Measurements from ENCODE around the gene TNFRSF21.
"Not testable (repeated sequence)": the region's sequence is repeated elsewhere in the genome, so short reads cannot be mapped to it uniquely, and the experiment has no call there.

The TNFRSF21 gene, protein sequence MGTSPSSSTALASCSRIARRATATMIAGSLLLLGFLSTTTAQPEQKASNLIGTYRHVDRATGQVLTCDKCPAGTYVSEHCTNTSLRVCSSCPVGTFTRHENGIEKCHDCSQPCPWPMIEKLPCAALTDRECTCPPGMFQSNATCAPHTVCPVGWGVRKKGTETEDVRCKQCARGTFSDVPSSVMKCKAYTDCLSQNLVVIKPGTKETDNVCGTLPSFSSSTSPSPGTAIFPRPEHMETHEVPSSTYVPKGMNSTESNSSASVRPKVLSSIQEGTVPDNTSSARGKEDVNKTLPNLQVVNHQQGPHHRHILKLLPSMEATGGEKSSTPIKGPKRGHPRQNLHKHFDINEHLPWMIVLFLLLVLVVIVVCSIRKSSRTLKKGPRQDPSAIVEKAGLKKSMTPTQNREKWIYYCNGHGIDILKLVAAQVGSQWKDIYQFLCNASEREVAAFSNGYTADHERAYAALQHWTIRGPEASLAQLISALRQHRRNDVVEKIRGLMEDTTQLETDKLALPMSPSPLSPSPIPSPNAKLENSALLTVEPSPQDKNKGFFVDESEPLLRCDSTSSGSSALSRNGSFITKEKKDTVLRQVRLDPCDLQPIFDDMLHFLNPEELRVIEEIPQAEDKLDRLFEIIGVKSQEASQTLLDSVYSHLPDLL

DNA sequence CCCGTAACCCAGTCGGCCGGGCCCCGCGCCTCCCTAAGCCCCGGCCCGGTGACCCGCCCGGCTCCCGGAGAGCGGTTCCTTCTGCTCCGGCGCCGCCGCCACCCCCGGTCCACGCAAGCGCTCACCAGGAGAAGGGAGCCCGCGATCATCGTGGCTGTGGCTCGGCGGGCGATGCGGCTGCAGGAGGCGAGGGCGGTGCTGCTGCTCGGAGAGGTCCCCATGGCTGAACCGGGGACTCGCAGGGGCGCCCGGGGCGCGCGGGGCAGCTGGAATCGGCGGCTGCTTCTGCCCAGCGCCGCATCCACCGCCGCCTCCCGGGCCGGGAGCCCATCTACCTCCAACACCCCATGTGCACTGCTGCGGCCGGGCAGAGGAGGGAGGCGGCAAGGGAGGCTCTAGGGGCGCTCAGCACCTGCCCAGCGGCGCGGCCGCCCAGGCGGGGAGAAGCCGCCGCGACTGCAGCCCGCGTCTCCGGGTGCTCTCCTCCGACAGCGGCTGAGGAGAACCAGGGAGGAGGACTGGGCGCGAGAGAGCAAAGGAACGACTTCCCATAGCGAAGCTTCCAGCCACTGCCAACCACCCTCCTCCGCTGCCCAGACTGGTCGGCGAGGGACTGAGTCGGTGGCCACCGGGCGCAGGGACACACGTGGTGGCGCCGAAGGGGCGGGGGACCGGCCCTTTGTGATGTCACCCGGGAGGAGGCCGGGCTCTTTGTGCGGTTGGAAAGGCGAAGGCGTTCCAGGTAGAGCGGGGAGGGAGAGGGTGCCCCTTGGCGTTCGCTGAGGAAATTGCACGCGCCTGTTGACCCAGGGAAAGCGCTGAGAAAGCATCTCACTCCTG lies at the start of gene TNFRSF21:
Gene TNFRSF21, minus strand, starts transcription at position 615 of the 840 bp plus-strand sequence. Its CDS starts 394 bp downstream, at position 221.
- peak; percentile 32 to 54 for DNase-seq (ENCODE audit: extremely low read depth in 1 of 2, low read depth in 1 of 2)

DNA sequence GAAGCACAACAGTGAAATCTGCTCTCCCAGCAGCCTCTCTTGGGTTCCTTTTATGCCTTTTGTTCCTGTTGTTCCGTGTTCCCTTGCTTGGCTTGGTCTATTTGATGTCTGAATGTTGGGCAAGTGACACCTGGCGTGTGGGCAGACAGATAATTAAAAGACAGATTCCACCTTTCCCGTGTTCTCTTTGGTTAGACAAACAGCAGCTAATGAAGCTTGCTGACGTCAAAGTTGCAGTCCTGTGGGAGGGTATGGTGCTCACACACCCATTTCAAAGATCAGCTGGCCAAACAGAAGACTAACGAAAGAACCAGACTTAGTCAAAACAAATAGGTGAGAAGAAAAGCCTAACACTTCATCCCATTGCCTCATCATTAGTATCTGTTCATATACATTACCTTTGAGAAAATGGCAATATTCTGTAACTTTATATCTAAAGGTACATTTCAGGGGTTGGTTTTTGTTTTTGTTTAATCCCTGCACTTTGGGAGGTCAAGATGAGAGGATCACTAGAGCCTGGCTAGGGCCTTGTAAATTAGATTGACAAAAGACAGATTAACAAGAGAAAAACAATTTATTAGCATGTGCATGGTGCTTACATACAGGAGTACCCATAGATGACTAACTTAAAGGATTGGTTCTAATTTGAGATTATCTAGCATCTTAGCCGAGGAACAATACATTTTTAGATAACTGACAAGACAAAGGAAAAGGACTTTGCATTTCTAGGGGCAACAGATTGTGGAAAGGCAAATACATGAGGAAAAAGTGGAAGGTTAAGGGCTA lies 48.9 kb upstream of the TNFRSF21 start:
- no peak for DNase-seq (ENCODE audit: extremely low read depth in 1 of 2, low read depth in 1 of 2)

DNA sequence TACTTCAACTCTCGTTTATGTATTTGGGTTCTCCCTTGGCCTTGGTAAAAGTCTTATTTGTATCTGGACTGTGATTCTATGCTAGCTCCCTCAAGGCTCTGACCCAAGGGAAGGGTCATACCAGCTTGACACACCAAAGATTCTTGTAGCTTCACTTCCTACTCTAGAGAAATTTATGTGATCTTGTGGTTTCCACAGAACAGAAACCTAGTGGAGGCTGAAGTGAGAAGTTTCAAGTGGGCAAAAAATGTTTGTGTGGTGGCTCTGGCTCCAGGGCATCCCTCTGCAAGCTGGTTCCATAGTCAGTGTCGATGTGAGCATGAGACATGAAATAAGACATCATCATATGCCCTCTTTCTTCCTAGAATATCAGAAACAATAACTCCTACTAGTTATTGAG lies 48.1 kb upstream of the TNFRSF21 start:
- DNase-seq (ENCODE audit: extremely low read depth in 1 of 2, low read depth in 1 of 2), result no peak

DNA sequence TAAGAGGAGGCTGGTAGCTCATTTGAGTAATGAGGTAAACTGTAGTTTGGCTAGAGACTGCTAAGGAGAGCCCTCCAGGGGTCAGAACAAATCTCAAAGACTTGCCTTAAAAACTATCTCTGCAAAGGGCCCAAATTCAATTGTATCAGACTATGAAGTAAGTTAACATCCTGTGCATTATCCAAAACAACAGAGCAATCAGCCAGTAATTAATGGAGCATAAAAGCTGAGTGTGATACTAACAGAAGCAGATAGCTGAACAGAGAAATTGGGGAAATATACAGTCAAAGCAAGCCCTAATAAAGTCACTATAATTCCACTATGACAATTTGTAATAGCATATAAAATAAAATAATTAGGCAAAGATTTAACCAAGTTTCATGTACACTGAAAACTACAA lies 45.8 kb upstream of the TNFRSF21 start:
- DNase-seq (ENCODE audit: extremely low read depth in 1 of 2, low read depth in 1 of 2), result no peak

DNA sequence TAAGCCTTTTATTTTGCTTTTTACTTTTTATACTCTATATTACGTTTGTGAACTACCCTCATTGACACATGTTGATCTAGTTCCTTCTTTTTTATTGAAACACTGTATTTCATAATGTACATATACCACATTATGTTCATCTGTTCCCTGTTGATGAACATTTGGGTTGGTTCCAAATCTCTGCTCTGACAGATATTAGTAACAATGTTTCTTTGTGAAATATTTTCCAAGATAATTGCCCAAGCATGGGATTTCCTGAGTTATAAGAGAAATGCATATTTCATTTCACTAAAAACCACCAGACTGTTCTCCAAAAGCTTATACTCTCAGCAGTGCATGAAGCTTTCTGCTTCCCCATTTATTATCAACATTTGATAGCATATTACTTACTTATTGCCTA lies 44.2 kb upstream of the TNFRSF21 start:
- DNase-seq (ENCODE audit: extremely low read depth in 1 of 2, low read depth in 1 of 2), result no peak

DNA sequence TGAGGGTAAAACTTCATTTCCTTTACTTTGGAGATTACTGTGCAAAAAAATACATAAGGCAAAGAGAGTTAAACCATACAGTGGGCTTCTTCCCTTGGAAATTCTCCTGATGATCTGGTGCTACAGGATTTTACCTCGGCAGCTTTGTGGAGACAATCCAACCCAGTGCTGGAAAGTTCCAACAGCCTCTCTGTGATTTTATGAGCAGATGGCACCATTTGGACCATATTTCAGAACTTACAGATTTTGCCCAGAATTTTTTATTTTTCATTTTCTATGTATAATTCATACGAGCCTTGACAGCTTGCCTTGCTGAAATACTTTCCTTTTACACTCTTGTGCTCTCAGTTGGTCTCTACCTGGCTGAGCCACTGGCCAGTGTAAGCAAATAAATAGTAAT lies 43.3 kb upstream of the TNFRSF21 start:
- DNase-seq (ENCODE audit: extremely low read depth in 1 of 2, low read depth in 1 of 2), result no peak

DNA sequence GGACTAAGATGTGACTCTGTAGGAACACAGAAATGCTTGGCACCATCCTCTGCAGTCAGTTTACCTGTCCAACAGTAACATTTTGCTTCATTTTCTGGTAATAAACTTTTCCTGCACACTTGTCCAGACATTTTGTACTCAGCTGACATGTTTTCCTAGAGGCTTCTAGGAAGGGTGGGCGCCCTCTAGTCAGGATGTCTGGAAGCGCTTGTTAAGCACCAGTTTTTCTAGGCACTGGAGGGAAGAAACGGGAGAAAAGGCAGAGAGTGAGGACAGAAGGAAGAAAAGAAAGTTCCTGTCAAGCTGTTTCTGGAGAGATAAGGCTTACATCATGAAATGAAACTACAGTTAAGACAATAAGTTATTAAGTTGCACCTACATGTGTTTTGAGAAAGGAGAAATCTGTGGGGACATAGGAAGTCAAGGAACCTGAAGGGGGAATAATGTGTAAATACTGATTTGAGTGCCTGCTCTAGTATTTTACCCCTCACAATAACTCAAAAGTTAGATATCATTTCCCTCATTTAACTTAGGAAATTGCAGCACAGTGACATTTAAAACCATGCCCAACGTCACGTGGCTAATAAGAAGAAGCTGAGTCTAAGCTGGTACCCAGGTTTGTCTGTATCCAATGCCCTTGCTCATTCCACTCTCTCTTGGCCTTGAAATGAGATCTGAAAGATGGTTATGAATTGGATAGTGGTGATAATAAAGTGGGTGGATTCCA lies 42.7 kb upstream of the TNFRSF21 start:
- no peak for DNase-seq (ENCODE audit: extremely low read depth in 1 of 2, low read depth in 1 of 2)

DNA sequence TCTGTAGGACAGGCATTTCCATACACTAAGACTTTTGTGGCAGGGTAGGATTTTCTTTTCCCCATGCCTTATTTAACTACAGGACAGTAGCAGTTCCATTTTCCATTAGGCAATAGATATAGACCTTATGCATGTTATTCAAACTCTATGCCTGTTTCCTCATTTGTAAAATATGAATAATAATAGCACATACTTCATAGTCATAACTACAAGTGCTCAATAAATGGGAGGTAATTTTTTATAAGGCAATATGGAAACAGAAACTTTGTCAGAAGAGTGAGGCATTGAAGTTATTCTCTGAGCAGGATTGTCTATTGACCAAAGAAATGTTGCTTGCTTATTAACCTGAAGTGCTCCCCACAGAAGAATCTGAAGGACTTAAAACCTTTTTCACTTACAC lies 41.9 kb upstream of the TNFRSF21 start:
- DNase-seq (ENCODE audit: extremely low read depth in 1 of 2, low read depth in 1 of 2), result no peak

DNA sequence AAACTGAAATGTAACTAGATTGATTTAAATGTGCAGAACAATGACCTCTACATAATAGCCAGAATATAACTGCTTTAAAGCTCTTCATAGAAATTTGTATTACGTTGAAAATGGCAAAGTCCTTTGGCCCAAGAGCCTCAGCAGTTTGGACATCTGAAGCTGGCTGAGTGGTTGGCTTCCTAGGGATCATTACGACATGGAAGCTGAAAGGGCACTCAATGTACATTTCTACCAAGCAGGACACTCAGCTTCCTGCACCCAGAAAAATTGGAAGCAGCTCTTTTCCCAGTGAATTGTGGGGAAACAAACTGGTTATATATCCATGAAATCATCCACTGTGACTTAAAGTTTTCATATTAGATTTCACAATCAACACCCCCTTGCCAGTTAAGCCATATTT lies 40.2 kb upstream of the TNFRSF21 start:
- no peak for DNase-seq (ENCODE audit: extremely low read depth in 1 of 2, low read depth in 1 of 2)

DNA sequence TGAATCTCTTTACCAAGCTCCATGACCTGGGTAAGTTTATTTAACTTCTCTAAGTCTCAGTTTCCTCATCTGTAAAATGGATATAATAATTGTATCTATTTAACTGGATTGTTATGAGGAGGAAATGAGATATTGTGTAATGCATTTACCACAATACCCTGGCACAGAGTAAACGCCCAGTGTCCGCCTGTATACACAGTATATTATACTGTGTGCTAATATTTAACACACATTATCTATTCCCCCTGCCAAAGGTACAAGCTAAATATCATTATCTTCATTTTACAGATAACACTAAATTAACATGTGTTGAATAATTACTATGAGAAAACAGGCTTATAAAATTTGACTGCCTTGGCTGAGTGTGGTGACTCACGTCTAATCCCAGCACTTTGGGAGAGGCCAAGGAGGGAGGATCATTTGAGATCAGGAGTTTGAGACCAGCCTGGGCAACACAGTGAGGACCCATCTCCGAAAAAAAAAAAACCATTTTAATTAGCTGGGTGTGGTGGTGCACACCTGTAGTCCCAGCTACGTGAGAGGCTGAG lies 38.7 kb upstream of the TNFRSF21 start:
- no peak for DNase-seq (ENCODE audit: extremely low read depth in 1 of 2, low read depth in 1 of 2)

DNA sequence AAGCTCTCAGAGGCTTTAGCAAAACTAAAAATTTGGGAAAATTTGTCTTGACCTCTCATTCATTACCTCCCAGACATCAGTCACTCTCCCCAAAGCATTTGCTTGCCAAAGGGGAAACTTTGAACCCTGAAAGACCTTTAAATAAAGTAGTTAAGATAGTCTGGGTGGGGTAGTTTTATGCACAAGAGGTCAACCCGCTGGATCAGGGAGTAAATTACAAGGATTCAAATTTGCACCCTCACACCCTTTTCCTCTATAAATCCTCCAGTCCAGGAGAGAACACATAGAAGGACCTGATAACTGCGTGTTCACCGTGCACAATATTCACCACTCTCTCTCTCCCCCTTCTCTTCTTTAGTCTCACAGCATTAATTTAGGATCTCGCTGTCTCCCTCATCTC lies 36.1 kb upstream of the TNFRSF21 start:
- no peak for DNase-seq (ENCODE audit: extremely low read depth in 1 of 2, low read depth in 1 of 2)

DNA sequence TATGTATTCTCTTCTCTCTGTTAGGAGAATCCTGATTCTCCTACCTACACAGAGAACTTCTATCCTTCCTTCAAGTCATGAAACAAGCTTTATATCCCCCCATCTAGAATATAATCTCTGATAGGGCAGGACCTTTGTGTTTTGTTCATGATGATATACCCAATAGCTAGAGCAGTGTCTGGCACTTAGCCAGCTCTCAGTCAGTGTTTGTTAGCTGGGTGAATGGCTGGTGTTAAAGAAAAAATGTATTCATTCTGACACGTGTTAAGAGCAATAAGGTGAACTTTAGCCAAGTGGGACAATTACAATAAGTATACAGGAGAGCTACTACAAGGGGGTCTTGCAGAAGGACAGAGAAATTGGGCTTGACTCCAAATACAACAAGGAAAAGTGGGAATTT lies 34.3 kb upstream of the TNFRSF21 start:
- DNase-seq (ENCODE audit: extremely low read depth in 1 of 2, low read depth in 1 of 2), result no peak

DNA sequence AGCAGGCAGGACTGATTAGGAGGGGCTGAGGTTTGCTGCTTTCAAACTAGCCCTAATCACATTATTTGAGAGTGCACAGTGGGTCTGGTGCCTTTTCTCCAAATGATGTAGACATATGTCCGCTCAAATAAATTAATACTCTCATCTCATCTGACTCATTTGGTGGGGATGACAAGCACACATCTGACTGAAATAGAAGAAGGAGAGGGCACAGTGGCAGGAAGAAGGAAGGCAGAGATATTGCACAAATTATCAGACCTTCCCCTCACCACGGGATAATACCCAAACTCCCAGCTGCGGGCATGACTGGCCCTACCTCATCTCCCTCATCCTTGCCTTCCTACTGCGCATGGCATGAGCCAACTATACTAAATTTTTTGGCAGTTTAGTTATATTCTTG lies 33.9 kb upstream of the TNFRSF21 start:
- DNase-seq (ENCODE audit: extremely low read depth in 1 of 2, low read depth in 1 of 2), result no peak

DNA sequence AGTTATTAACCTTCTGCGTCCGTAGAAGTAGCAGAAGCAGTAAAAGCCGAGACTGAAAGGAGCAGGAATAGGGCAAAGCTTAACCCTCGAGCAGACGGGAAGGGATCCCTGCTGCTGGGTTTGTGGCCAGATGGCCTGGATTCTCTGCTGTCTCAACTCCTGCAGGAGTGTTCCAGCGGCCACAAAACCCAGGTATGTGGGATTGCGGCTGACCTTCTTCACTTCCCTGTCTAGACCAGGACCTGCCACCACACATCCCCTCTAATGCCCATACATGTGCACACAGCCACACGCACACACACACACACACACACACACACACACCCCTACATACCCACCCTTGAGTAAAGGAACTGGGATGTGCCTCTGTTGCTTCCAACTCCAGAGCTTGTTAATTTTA lies 33.1 kb upstream of the TNFRSF21 start:
- no peak for DNase-seq (ENCODE audit: extremely low read depth in 1 of 2, low read depth in 1 of 2)

DNA sequence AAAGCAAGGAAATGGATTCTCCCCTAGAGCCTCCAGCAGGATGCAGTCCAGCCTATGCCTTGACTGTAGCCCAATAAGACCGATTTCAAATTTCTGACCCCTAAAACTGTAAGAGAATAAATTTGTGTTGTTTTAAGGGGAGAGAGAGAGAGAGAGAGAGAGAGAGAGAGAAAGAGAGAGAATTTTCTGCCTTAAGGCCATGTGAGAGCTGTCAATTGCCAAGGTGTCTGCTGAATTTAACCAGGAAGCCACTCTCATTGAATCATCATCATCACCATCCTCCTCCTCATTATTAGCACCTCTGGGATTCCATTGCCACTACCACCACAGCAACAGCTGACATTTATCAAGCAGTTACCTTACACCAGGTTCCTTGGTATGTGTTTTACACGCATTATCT lies 27.8 kb upstream of the TNFRSF21 start:
- no peak for DNase-seq (ENCODE audit: extremely low read depth in 1 of 2, low read depth in 1 of 2)

DNA sequence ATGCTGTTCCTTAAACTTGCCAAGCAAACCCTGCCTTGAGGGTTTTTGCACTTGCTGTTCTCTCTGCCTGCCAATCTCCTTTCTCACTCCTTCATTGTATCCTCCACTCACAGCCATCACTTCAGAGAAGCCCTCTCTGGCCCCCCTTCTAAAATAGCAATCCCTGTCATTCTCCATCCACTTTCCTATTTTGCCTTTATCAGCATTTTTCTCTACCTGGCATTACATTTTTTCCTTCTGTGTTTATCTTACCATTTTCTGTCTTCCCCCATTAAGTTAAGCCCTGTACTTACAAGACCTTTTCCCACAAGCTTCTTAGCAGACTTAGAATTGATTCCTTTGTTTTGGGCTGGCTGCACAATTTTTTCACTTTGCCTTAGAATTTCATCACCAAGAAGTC lies 26.6 kb upstream of the TNFRSF21 start:
- no peak for DNase-seq (ENCODE audit: extremely low read depth in 1 of 2, low read depth in 1 of 2)

DNA sequence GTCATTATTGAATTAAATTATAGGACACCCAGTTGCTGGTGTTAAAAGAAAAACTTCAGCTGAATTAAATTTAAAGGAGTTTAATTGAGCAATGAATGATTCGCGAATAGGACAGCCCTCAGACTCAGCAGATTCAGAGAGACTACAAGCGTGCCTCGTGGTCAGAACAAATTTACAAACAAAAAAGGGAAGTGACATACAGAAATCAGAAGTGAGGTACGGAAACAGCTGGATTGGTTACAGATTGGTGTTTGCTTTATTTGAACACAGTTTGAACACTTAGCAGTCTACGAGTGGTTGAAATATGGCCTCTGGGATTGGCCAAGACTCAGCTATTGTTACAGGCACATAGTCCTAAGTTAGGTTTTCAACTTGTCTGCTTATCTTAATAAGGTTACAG lies 25.8 kb upstream of the TNFRSF21 start:
- DNase-seq (ENCODE audit: extremely low read depth in 1 of 2, low read depth in 1 of 2), result no peak

DNA sequence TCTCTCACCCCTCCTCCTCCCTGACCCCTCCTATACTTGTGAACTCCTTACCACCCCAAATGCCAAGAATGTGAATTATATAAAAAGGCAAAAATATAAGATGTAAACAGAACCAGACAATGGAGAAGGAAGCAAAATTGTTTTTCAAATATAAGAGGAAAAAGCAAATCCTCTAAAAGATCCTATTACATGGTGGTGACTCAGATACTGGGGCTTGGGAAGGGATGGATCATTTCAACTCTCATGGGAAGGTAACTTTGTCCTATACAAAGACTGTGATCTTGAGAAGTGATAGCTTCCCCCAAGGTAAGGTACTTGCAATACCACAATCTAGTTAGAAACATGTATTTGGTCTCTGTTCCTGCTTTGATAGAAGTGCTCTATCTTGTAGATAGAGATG lies 24.6 kb upstream of the TNFRSF21 start:
- no peak for DNase-seq (ENCODE audit: extremely low read depth in 1 of 2, low read depth in 1 of 2)

DNA sequence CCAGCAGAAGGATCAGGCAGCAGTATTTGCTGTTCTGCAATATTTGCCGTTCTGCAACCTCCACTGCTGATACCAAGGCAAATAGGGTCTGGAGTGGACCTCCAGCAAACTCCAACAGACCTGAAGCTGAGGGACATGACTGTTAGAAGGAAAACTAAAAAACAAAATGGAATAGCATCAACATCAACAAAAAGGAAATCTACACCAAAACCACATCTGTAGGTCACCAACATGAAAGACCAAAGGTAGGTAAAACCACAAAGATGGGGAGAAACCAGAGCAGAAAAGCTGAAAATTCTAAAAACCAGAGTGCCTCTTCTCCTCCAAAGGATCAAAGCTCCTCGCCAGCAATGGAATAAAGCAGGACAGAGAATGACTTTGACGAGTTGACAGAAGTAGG lies 18.9 kb upstream of the TNFRSF21 start:
- not testable (repeated sequence) for DNase-seq (ENCODE audit: extremely low read depth in 1 of 2, low read depth in 1 of 2)

DNA sequence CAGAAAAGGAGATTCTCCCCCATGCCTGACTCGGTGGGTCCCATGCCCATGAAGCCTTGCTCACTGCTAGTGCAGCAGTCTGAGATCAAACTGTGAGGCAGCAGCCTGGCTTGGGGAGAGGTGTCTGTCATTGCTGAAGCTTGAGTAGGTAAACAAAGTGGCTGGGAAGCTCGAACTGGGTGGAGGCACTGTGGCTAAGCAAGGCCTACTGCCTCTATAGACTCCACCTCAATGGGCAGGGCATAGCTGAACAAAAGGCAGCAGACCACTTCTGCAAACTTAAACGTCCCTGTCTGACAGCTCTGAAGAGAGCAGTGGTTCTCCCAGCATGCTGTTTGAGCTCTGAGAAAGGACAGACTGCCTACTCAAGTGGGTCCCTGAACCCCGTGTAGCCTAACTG lies 18.4 kb upstream of the TNFRSF21 start:
- DNase-seq (ENCODE audit: extremely low read depth in 1 of 2, low read depth in 1 of 2), result not testable (repeated sequence)

Measured in activated CD8-positive, alpha-beta memory T cell treated with anti-CD3 and anti-CD28 coated beads for 1 hour (primary cell).